ENCODE measurements around the gene TP53I13.

The TP53I13 gene

DNA sequence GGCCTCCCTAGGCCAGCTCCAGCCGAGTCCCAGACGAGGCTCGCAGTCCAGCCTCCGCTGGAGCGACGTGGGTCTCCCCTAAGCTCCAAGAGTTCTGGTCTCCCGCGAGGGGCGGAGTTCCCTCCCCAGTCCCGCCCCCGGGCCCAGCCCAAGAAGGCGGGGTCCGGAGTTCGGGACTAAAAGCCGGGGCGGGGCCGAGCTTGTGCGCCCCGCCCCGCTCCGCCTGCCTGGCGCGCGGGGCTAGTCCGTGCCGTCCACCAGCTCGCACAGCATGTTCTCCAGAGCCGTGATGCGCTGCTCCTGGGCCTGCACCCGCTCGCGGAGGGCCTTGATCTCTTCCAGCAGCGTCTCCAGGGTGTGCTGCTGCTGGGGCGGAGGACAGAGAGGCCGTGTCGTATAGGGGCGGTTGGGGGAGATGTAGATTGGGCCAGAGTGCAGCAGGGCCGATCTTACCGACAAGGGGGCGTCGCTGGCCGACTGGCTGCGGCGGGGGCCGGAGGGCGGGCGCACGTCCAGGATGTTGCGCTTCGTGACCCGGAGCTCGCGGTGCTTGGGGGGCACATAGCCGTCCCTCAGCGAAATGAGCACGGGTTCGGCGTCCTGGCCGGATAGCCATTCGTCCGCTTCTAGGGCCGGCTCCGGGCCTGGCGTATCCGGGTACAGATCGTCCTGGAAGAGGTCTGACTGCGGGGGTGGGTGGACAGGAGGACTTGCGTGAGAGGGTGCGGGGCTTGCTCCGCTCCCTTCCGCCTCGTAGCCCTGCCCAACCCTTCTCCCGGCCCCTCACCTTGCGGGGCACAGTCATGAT, 47.2 kb downstream of the TP53I13 start:
- no peak for DNase-seq (ENCODE audit: low read depth)

DNA sequence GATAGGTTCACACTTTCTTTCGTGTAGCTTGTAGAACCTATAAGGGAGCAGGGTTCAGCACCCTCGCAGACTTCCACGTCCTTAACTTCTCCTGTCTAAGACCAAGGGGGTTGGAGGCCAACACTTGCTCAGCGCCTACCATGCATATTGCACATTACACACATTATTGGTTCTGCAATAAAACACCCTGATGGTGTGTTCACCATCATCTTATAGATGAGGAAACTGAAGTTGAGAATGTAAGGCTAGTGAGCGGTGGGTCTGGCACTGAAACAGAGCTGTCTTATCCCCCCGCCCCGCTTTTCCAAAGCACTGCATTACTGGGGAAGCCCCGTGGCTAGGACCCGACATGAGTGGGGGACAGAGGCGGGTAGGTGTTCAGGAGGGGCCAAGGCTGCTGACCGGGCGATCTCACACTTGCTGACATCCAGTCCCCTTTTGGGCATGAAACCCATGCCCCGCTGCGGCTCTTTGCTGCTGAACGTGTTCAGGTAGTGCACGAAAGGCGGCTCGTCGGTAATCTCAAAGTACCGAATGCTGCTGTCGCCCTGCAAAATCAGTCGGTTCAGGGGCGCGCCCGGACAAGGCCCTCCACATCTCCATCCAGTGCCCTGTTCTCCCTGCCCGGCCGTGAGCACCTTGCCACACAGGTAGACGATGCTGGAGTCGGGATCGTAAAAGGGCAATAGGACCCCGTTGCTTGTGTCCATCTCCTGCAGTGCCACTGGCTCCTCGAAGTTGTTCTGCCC, 48.0 kb downstream of the TP53I13 start:
- no peak for DNase-seq (ENCODE audit: low read depth)

DNA sequence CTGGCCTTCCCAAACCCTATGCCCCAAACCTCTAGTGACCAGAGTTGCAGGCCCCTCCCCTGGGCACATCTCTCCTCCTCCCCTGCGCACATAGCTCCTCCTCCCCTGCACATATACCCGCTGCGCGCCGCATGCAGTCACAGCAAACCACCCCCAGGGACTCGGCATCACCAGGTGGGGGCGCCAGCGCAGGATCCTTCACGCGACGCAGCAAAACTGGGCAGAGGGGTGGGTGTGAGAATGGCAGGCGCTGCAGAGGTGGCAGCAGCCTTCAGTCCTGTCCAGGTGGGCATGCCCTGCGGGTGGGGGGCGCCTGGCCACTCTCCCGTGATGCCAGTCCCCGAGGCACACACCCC, 48.6 kb downstream of the TP53I13 start:
- DNase-seq (ENCODE audit: low read depth) = no peak

DNA sequence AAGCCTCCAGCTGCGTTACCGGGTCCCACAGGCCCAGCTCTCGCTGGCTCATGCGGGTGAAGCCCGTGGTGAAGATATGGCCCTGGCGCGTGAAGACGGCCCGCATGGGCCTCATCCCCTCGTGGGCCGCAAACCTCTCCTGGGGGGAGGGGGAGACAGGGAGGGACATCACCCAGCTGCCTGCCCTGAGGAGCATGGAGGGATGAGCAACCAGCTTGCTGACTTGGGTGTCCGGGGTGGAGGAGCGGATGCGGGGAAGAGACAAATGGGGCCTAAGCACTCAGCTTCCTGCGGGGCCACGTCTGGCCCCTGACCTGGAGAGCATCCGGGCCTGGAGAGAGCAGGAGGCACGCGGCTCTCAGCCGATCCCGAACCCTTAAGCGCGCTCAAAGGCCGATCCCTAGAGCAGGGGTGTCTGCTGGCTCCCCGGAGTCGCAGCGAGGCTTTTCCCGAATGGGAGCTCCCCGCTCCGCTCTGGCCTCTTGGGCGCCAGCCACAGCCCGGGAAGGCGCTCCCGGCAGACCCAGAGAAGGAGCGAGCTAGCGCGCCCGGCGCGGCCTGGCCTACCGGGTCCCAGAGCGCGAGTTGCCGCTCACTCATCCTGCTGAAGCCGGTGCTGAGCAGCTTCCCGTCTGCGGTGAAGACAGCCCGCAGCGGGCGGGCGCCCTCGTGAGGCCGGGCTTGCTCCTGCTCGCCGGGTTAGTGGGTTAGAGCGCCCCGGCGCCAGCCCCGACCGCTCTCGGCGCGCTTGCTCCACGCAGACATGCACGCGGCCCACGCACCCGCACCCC, 49.2 kb downstream of the TP53I13 start:
- no peak for DNase-seq (ENCODE audit: low read depth)

DNA sequence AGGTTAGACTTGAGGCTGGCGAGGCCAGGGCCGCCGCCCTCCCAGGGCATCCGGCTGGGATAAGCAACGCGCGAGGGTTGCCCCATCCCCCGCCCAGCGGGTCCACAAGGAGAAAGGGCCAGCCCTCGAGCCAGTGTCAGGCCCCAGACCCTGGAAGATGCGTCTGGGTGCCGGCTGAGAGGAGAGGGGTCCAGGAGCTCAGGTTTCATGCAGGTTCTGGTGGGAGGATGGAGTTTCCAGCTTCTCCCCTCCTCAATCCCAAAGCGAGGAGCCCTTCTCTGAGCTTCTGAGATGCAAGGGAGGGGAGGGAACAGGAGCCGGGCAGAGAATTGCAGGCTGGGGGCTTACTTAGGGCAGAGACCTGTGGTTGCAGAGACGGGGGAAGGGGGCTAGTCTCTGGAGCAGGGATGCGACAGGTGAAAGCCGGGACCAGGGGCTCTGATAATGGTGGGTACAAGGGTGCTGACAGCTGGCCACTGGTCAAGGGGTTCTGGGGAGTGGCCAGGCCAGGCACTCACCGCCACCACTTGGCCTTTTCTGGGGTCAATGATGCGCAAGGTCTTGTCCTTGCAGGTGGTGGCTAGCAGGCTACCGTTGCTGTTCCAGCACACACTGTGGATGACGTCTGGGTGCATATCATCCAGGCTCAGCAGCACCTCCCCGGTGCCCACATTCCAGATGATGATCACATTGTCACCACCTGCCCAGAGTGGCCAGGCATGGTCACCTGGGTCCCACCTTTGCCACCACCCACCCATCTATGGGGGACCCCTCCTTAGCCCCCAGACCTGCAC, 50.0 kb downstream of the TP53I13 start:
- no peak for DNase-seq (ENCODE audit: low read depth)

DNA sequence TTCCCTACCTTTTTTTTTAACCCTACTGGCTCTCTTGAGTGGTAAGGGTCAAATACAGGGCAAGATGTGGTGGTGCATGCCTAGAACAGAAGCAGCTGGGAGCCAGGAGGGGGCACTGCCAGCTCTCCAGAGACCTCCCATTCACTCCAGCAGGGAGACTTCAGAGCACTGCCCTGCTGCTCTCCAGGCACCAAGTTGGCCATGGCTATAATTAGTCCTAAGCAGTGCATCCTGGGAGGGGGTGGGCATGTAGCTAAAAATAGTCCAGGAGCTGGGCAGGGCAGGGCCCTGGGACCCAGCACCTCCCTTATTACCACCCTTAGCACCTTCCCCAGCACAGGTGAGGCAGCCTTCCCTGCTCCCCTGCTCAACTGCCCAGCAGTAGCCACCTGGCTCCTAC, 50.8 kb downstream of the TP53I13 start:
- DNase-seq (ENCODE audit: low read depth) = no peak

DNA sequence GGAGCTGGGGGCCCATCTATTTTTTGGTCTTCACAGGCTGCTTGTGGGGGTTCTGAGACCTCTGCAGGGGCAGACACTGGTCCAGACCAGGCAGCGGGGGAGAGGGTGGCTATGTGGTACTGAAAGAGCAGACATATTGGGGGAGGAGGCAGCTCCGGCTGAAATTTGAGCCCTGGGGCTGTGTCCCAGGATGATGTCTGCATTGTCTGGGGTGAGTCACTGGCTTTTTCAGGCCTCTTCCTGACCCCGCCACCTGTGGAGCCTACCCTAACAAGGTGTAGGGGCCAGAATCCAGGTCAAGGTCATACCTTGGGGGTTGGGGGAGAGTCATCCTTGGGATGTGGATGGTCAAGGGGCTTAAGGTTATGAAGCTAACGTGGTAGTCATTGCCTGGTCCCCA, 51.8 kb downstream of the TP53I13 start:
- no peak for DNase-seq (ENCODE audit: low read depth)

DNA sequence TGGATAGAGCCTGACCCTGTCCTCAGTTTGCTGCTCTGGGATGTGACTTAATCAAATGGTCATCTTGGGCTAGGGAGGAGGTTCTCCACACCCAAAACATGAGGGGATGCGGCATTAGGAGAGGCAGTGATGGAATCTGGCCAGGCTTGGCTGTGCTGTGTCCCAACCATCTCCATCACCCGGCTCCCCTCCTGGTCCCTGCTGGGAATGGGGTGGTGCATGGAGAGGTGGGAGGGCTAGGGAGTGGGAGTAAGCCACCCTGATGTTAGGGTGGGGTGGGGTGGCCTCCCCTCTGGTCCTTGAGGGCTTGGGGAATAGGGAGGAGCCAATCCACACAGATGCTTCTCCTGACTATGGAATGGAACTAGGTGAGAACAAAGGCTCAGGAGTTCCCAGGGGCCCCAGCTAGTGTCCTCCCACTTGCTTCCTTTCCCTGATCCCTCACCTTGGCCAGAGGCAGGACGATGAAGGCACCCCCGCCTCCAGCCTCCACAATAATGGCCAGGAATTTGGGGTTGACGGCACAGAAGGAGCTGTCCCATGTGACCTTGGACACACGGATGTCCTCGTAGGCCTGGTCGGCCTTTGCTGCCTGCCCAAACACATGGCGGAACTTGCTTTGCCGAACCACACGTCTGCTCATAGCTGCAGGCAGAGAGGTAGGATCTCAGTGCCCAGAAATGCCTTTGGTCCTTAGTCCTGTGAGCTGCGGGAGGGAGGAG, 52.4 kb downstream of the TP53I13 start:
- no peak for DNase-seq (ENCODE audit: low read depth)

DNA sequence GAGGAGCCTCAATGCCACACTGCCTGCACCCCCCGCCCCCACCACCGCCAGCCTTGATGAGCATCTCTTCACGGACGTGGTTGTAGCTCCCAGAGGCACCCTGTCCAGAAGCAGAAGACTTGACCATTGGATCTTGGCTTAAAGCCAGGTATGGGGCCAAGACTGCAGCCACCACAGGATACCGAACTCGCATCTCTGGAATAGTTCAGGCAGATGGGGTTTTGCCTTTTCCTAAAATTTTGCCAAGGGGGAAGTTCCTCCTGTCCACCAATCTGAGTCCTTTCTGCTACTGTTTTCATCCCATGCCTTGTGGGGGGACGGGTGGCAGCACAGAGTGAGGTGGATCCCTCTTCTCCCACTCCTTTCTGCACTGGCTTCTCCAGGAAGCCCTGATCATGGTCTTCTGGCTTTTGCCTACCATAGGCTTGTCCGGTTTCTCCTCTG, 53.3 kb downstream of the TP53I13 start:
- DNase-seq (ENCODE audit: low read depth) = no peak

All from HS-5 (cell line).